Skeletal muscle cell (primary cell): Measurements from ENCODE around the gene P2RY8.
"Not testable (repeated sequence)": the region's sequence is repeated elsewhere in the genome, so short reads cannot be mapped to it uniquely, and the experiment has no call there.

ENCODE experiments used
- DNase-seq: peaks from one replicate; pipeline ENCODE4 v3.0.0-alpha.2; 2010; ENCODE audit warnings: low read depth
- H3K4me3 ChIP-seq: 2 replicates; pipeline ENCODE4 v1.5.1; 2011; ENCODE audit warnings: low read depth, mild to moderate bottlenecking, control low read depth, low read length, moderate library complexity

The P2RY8 gene

GRCh38 chrX:1491851-1492349, 45.1 kb downstream of the P2RY8 start:
- no peak for DNase-seq

GRCh38 chrX:1491248-1491647, 45.7 kb downstream of the P2RY8 start:
- not testable (repeated sequence) for H3K4me3 ChIP-seq, DNase-seq

More at GRCh38 chrX:1491851-1492349, 45.1 kb downstream of the P2RY8 start:
- no peak overlapping the region for H3K4me3 ChIP-seq

GRCh38 chrX:1490723-1491122, 46.3 kb downstream of the P2RY8 start:
- DNase-seq, H3K4me3 ChIP-seq: not testable (repeated sequence)

GRCh38 chrX:1489354-1489753, 47.6 kb downstream of the P2RY8 start:
- not testable (repeated sequence) for DNase-seq, H3K4me3 ChIP-seq

- H3K4me3 ChIP-seq, result no peak overlapping the region
- no peak for DNase-seq
These were observed 48.2 kb downstream of the P2RY8 start for GRCh38 chrX:1488745-1489144.

GRCh38 chrX:1488141-1488540, 48.8 kb downstream of the P2RY8 start:
- no peak for DNase-seq
- no peak overlapping the region for H3K4me3 ChIP-seq

GRCh38 chrX:1487401-1487800, 49.6 kb downstream of the P2RY8 start:
- DNase-seq, result no peak
- H3K4me3 ChIP-seq, result no peak overlapping the region

- H3K4me3 ChIP-seq, result no peak overlapping the region
- no peak for DNase-seq
These were observed 50.1 kb downstream of the P2RY8 start for GRCh38 chrX:1486749-1487361.

GRCh38 chrX:1486177-1486576, 50.8 kb downstream of the P2RY8 start:
- no peak overlapping the region for H3K4me3 ChIP-seq
- DNase-seq, result no peak

GRCh38 chrX:1485033-1485432, 52.0 kb downstream of the P2RY8 start:
- no peak overlapping the region for H3K4me3 ChIP-seq
- DNase-seq, result no peak

- DNase-seq, result no peak
- H3K4me3 ChIP-seq, result no peak overlapping the region
These were observed 52.4 kb downstream of the P2RY8 start for GRCh38 chrX:1484638-1485019.

GRCh38 chrX:1483843-1484637, 52.9 kb downstream of the P2RY8 start:
- H3K4me3 ChIP-seq, result no peak overlapping the region
- DNase-seq, result no peak

- H3K4me3 ChIP-seq, DNase-seq: not testable (repeated sequence)
These were observed 54.5 kb downstream of the P2RY8 start for GRCh38 chrX:1482530-1482928.

GRCh38 chrX:1481636-1482529, 55.1 kb downstream of the P2RY8 start:
- H3K4me3 ChIP-seq, result peak overlapping the region; percentile 24
- peak; percentile 56 for DNase-seq

GRCh38 chrX:1480082-1480785, 56.8 kb downstream of the P2RY8 start:
- DNase-seq, result no peak
- no peak overlapping the region for H3K4me3 ChIP-seq

GRCh38 chrX:1477801-1478458, 59.1 kb downstream of the P2RY8 start:
- H3K4me3 ChIP-seq, result no peak overlapping the region
- DNase-seq, result no peak

GRCh38 chrX:1477229-1477628, 59.8 kb downstream of the P2RY8 start:
- H3K4me3 ChIP-seq, result no peak overlapping the region
- DNase-seq, result no peak

- no peak overlapping the region for H3K4me3 ChIP-seq
- DNase-seq, result no peak
These were observed 60.3 kb downstream of the P2RY8 start for GRCh38 chrX:1476682-1477081.

- DNase-seq, result no peak
These were observed 61.1 kb downstream of the P2RY8 start for GRCh38 chrX:1475881-1476280.

More at GRCh38 chrX:1475881-1476280, 61.1 kb downstream of the P2RY8 start:
- H3K4me3 ChIP-seq, result no peak overlapping the region
